GM12878 (cell line): Measurements from ENCODE around the gene HSF2BP. TPM values are rescaled to one million over a fixed set of nuclear protein-coding genes. Genes with fewer than 3 reads are reported as not detected.

Source experiments
- ATAC-seq: fragments of 200-7000 bp; cut with Tn5 transposase; 3 replicates; pipeline ENCODE4 v1.9.1; 2020; ENCODE audit warnings: mild to moderate bottlenecking, moderate library complexity
- BruUV-seq: library from RNA; stranded (reverse); fragments of 400-500 nt; replicated peaks from 2 replicates; lab custom pipeline; 2021; lab: Mats Ljungman, UMichigan
- CTCF ChIA-PET: fragments of 300-600 bp; sonication (Branson Sonifier 250); formaldehyde crosslinking; extraction: SDS; loops from one replicate; lab custom pipeline; 2021; ENCODE audit warnings: inconsistent platforms; lab: Yijun Ruan, JAX
- POLR2A ChIA-PET: fragments of 350-600 bp; formaldehyde crosslinking; extraction: SDS; loops from one replicate; lab custom pipeline; 2021; ENCODE audit warnings: inconsistent platforms; lab: Charles Lee
- RAD21 ChIA-PET: fragments of 300-600 bp; sonication (Branson Sonifier 250); formaldehyde crosslinking; loops from one replicate; lab custom pipeline; 2023; ENCODE audit warnings: antibody characterized with exemption; ENCODE audit not compliant: unreplicated experiment; lab: Charles Lee
- SMC1A ChIA-PET: fragments of 300-600 bp; sonication (Branson Sonifier 250); formaldehyde crosslinking; loops from one replicate; lab custom pipeline; 2023; ENCODE audit not compliant: unreplicated experiment, uncharacterized antibody; lab: Charles Lee
- DNase-seq: peaks from one replicate; pipeline ENCODE4 v3.0.0-alpha.2; 2011; ENCODE audit warnings: low read depth, low spot score
- FAIRE-seq: peaks from 3 replicates; lab custom pipeline; 2011; peaks lifted over from hg19 to GRCh38; lab: Jason Lieb, UNC
- H2AFZ ChIP-seq: 2 replicates; pipeline ENCODE4 v1.6.0; 2011; ENCODE audit warnings: low read depth, low read length, control low read depth; ENCODE audit not compliant: control insufficient read depth
- H3K27ac ChIP-seq: 2 replicates; pipeline ENCODE4 v1.5.1; 2011; ENCODE audit warnings: control low read depth; ENCODE audit not compliant: control insufficient read depth, insufficient read depth
- H3K27me3 ChIP-seq, 2 experiments: replicated peaks in 1 of 2; 2 replicates each; pipeline versions ENCODE4 v1.6.0 to v1.6.1; 2011; ENCODE audit warnings: low read length in 1 of 2; ENCODE audit not compliant: control insufficient read depth in 2 of 2, insufficient read depth in 2 of 2
- H3K36me3 ChIP-seq, 2 experiments: 2 replicates each; pipeline ENCODE4 v1.5.1; 2011; ENCODE audit warnings: low read length in 1 of 2; ENCODE audit not compliant: control insufficient read depth in 2 of 2, insufficient read depth in 2 of 2
- H3K4me1 ChIP-seq: 2 replicates; pipeline ENCODE4 v1.6.1; 2011; ENCODE audit warnings: mild to moderate bottlenecking, low read length, moderate library complexity, mixed read lengths; ENCODE audit not compliant: control insufficient read depth, insufficient read depth
- H3K4me2 ChIP-seq: 2 replicates; pipeline ENCODE4 v1.6.0; 2011; ENCODE audit warnings: control low read depth; ENCODE audit not compliant: control insufficient read depth, insufficient read depth
- H3K4me3 ChIP-seq: fragments of 200-600 bp; sonication (generic); 2 replicates; pipeline ENCODE4 v1.5.1; 2016
- H3K79me2 ChIP-seq: 2 replicates; pipeline ENCODE4 v1.6.0; 2011; ENCODE audit warnings: low read length; ENCODE audit not compliant: control insufficient read depth, insufficient read depth
- H3K9ac ChIP-seq: 2 replicates; pipeline ENCODE4 v1.8.0; 2011; ENCODE audit warnings: low read length, control low read depth, mixed read lengths; ENCODE audit not compliant: control insufficient read depth, insufficient read depth
- H3K9me3 ChIP-seq: replicated peaks from 3 replicates; pipeline ENCODE4 v1.5.1; 2011; ENCODE audit warnings: mild to moderate bottlenecking, low read length; ENCODE audit not compliant: control insufficient read depth, insufficient read depth
- H4K20me1 ChIP-seq: 2 replicates; pipeline ENCODE4 v1.6.0; 2011; ENCODE audit not compliant: control insufficient read depth, insufficient read depth
- ATF2 ChIP-seq: IDR thresholded peaks from 2 replicates; pipeline ENCODE4 v1.6.1; 2012; ENCODE audit warnings: low read length, inconsistent platforms
- BRCA1 ChIP-seq: IDR thresholded peaks from 2 replicates; pipeline ENCODE4 v1.6.1; 2011; ENCODE audit warnings: low read depth, low read length, improper control_type of control experiment
- CBX5 ChIP-seq: sonication (generic); IDR thresholded peaks from 2 replicates; pipeline ENCODE4 v1.6.1; 2016; ENCODE audit warnings: low read depth, moderate library complexity, mild to moderate bottlenecking, inconsistent platforms
- CEBPB ChIP-seq, 2 experiments: fragments of 150-350 bp in 1 of 2; IDR thresholded peaks; 2 replicates each; pipeline ENCODE4 v1.6.1; 2012 to 2014; ENCODE audit warnings: low read depth in 2 of 2, low read length in 2 of 2, borderline replicate concordance in 1 of 2, inconsistent platforms in 1 of 2
- CREB1 ChIP-seq: IDR thresholded peaks from 2 replicates; pipeline ENCODE4 v1.6.1; 2012; ENCODE audit warnings: low read depth, mild to moderate bottlenecking, inconsistent platforms
- E2F4 ChIP-seq: IDR thresholded peaks from 2 replicates; pipeline ENCODE4 v1.6.1; 2012; ENCODE audit warnings: low read depth, low read length, improper control_type of control experiment
- EED ChIP-seq: sonication (generic); IDR thresholded peaks from 2 replicates; pipeline ENCODE4 v1.6.1; 2016; ENCODE audit warnings: antibody characterized with exemption, low read depth
- HDAC2 ChIP-seq: fragments of 200-600 bp; sonication (generic); IDR thresholded peaks from 2 replicates; pipeline ENCODE4 v1.6.1; 2017
- JUND ChIP-seq: IDR thresholded peaks from 2 replicates; pipeline ENCODE4 v1.6.1; 2012; ENCODE audit warnings: low read depth, mild to moderate bottlenecking, low read length, improper control_type of control experiment, moderate library complexity
- MTA2 ChIP-seq: fragments of 450-650 bp; IDR thresholded peaks from 2 replicates; pipeline ENCODE4 v1.6.1; 2016; ENCODE audit warnings: low read depth, mild to moderate bottlenecking, moderate library complexity
- NBN ChIP-seq: fragments of 450-650 bp; IDR thresholded peaks from 2 replicates; pipeline ENCODE4 v1.6.1; 2016
- NR2C2 ChIP-seq: IDR thresholded peaks from 2 replicates; pipeline ENCODE4 v1.6.1; 2011; ENCODE audit warnings: borderline replicate concordance, low read depth; ENCODE audit not compliant: control insufficient read depth, insufficient read length
- RBBP5 ChIP-seq: fragments of 200-600 bp; sonication (generic); conservative IDR thresholded peaks from 2 replicates; pipeline ENCODE4 v1.6.1; 2016
- RELA ChIP-seq: fragments of 450-650 bp; IDR thresholded peaks from 2 replicates; pipeline ENCODE4 v1.8.0; 2014; ENCODE audit warnings: borderline replicate concordance; ENCODE audit not compliant: partially characterized antibody
- STAT1 ChIP-seq: fragments of 450-650 bp; conservative IDR thresholded peaks from 2 replicates; pipeline ENCODE4 v1.6.1; 2014; ENCODE audit warnings: antibody characterized with exemption, mild to moderate bottlenecking
- WGBS: methylation state at CpG from one replicate; pipeline ENCODE4 v1.1.6; 2016; ENCODE audit warnings: low lambda C conversion rate; ENCODE audit not compliant: insufficient replicate concordance, insufficient coverage; ENCODE audit errors: missing lambda C conversion rate; 5-methylcytosine and 5-hydroxymethylcytosine counted together
- in situ Hi-C: fragments of 300-500 bp; cut with MboI; formaldehyde crosslinking; loops from 9 replicates; pipeline ENCODE4 v1.14.3; 2018; ENCODE audit warnings: mixed read lengths
- intact Hi-C: fragments of 100-400 bp; cut with micrococcal nuclease; formaldehyde crosslinking; loops from one replicate; pipeline ENCODE4 v1.14.2; 2022; ENCODE audit not compliant: unreplicated experiment
- polyA plus RNA-seq, 11 experiments: library from polyadenylated mRNA; depleted of rRNA in 4 of 11; unstranded in 6 of 11; stranded (reverse) in 5 of 11; fragments of >200 nt; fragmentation: Nextera tagmentation in 4 of 11; fragmentation: Illumina TruSeq in 1 of 11; extraction: Ambion mirVana in 4 of 11; extraction: Trizol in 1 of 11; gene quantifications; 1 replicate in 1 of 11; 2 replicates in 10 of 11; pipeline versions ENCODE4 v1.2.1 to v1.2.3, GENCODE V29; 2011 to 2016; ENCODE audit warnings: inconsistent platforms in 2 of 11, missing spikeins in 2 of 11, low read depth in 1 of 11
- total RNA-seq, 4 experiments: library from RNA; depleted of rRNA in 3 of 4; stranded (reverse); fragments of >200 nt in 3 of 4; fragmentation: Illumina TruSeq in 1 of 4; extraction: Trizol in 1 of 4; gene quantifications; 2 replicates each; pipeline versions ENCODE4 v1.2.1 to v1.2.3, GENCODE V29; 2013 to 2021

Gene HSF2BP
- total and polyA plus RNA-seq, 10 of the 15 experiments (the other 5 are each of a cell fraction or from before 2014, with no cell fraction given): 0.07 to 0.81 (median 0.35) TPM

- ATAC-seq: no peak
- WGBS: 88% methylated on average over 21 of the region's 21 CpGs
- ChIA-PET POLR2A (no interaction called here), CTCF (interaction anchor here (1.2 kb wide), 1 partner anchor 42 kb away, joined by 3 read pairs; no protein-coding TSS in a partner anchor), RAD21 (no interaction called here), SMC1A (no interaction called here)
- H3K4me3 ChIP-seq: no peak overlapping the region
- H3K36me3 ChIP-seq: peaks cover 42 to 62% of the 10 kb centered on the region in 2 experiments
- H3K4me1 ChIP-seq: no peaks in the 10 kb centered on the region
- no peaks in the 10 kb centered on the region for H3K9me3 ChIP-seq
- no peak overlapping the region for H3K9ac ChIP-seq
- H3K27ac ChIP-seq: no peak overlapping the region
- FAIRE-seq: no peak
- H3K4me2 ChIP-seq: no peak overlapping the region
- TF ChIP-seq ATF2: no peak
- in situ Hi-C loops (loop anchor here (25.0 kb wide), 1 partner anchor 1475 kb away; the partner anchor contains the start of gene ABCG1), intact Hi-C loops (no loop called here)
- BruUV-seq: TSS peak; percentile 71
- no peak for DNase-seq
- no peak overlapping the region for H2AFZ ChIP-seq
- no peaks in the 10 kb centered on the region for H3K79me2 ChIP-seq
- H4K20me1 ChIP-seq: no peaks in the 10 kb centered on the region
- H3K27me3 ChIP-seq: no peaks in the 10 kb centered on the region
These were observed 27.7 kb upstream of the HSF2BP start for GRCh38 chr21:43686811-43687565.

- no peak for DNase-seq
- CTCF ChIA-PET: no interaction called here
- no peak for TF ChIP-seq NBN
- TF ChIP-seq E2F4: no peak
- no peak for TF ChIP-seq RBBP5
- no peak for TF ChIP-seq RELA
- no peak for TF ChIP-seq MTA2
- TF ChIP-seq EED: no peak
- no peak for TF ChIP-seq CEBPB (IDR thresholded peaks at IDR 0.05; ENCODE audit: borderline replicate concordance in 1 of 2, low read depth in 2 of 2, low read length in 2 of 2)
- no peak for TF ChIP-seq STAT1
- no peak for TF ChIP-seq NR2C2
- TF ChIP-seq JUND: no peak
- TF ChIP-seq BRCA1: no peak
- no peak for TF ChIP-seq HDAC2
- no peak for TF ChIP-seq CBX5
- no peak for TF ChIP-seq CREB1
These were observed 25.1 kb upstream of the HSF2BP start for GRCh38 chr21:43684424-43684823.

More at GRCh38 chr21:43684424-43684823, 25.1 kb upstream of the HSF2BP start:
- ATAC-seq: no peak
- Histone ChIP-seq H3K27me3 (no peaks in the 10 kb centered on the region), H3K9me3 (no peaks in the 10 kb centered on the region), H2AFZ (no peak overlapping the region), H3K4me1 (no peaks in the 10 kb centered on the region), H3K4me2 (no peak overlapping the region), H3K27ac (no peak overlapping the region), H3K4me3 (no peak overlapping the region), H3K79me2 (no peaks in the 10 kb centered on the region), H3K9ac (no peak overlapping the region), H4K20me1 (no peaks in the 10 kb centered on the region), H3K36me3 (peaks cover 39 to 44% of the 10 kb centered on the region in 2 experiments)
- WGBS: 72% methylated on average over 3 of the region's 3 CpGs
- intact Hi-C loops (no loop called here), in situ Hi-C loops (loop anchor here (25.0 kb wide), 1 partner anchor 1472 kb away; the partner anchor contains the start of gene ABCG1)
- ChIA-PET RAD21 (no interaction called here), POLR2A (interaction anchor here (0.7 kb wide), 1 partner anchor 273 kb away, joined by 5 read pairs; no protein-coding TSS in a partner anchor), SMC1A (no interaction called here)
- FAIRE-seq: no peak
- no TSS peak for BruUV-seq
